HG03039 (cell line): ENCODE results near the gene VPS35L.

Experiments
- ATAC-seq: cut with Tn5 transposase; IDR thresholded peaks from one replicate; pipeline ENCODE4 v1.9.1; 2021; ENCODE audit warnings: mild to moderate bottlenecking, moderate library complexity; ENCODE audit not compliant: unreplicated experiment

Gene VPS35L

GRCh38 chr16:19555186-19555937, at the start of gene VPS35L:
VPS35L (plus strand) TSS chr16:19555703; CDS start chr16:19555730, 27 bp downstream.
- peak; percentile 87 for ATAC-seq

GRCh38 chr16:19506965-19507364, 48.5 kb upstream of the VPS35L start:
- ATAC-seq, result no peak

DNA sequence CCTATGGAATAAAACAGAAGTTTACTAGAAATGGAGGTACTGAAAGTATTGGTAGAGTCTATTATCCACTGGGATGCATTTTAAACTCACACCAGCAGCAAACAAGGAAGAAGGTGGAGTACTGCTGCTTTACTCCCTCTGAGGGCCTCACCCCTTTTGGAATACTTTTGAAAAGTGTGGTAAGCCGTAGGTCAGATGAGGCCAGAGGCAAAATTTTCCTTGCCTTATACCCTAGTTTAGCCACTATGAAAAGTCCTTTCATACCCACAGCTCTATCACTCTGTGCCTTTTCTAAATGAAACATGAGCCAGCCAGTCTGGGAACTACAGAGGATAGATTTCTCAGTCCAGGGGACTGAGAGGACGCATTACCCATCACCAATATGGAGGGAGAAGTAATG, 47.6 kb upstream of the VPS35L start:
- ATAC-seq, result no peak

DNA sequence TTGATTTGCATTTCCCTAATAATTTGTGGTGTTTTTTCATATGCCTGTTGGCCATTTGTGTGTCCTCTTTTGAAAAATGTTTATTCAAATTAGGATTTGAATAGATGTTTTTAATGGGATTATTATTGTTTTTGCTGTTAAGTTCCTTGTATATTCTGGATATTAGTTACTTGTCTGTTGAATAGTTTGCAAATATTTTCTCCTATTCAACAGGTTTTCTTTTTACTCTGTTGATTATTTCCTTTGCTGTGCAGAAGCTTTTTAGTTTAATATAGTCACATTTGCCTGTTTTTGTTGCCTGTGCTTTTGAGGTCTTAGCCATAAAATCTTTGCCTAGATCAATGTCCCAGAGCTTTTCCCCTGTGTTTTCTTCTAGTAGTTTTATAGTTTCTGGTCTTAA, 43.2 kb upstream of the VPS35L start:
- ATAC-seq, result no peak

DNA sequence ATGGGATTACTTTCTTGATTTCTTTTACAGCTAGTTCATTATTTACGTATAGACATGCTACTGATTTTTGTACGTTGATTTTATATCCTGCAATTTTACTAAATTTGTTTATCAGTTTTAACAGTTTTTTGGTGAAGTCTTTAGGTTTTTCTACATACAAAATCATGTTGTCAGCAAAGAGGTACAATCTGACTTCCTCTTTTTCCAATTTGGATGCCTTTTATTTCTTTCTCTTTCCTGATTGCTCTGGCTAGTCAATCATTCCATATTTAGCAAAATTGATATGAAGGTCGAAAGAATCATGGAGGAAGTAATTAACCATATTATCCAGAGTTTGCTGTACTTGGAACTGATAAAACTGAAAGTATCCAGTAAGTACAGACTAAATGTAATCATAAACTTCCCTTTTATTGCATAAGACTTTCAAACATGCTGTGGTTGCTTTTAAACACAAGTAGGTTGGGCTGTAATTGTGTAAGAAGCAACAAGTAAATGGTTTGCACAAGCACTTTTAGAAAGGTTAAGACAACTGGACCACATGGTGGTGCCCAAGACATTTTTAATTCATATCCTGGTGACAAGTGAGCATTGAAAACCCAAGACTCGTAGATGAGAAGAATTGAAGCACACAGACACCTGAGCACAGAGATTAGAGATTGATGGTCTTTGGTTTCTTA, 42.0 kb upstream of the VPS35L start:
- no peak for ATAC-seq

GRCh38 chr16:19515757-19516156, 39.7 kb upstream of the VPS35L start:
- no peak for ATAC-seq

GRCh38 chr16:19517424-19518089, 37.9 kb upstream of the VPS35L start:
- ATAC-seq, result no peak

GRCh38 chr16:19518388-19518787, 37.1 kb upstream of the VPS35L start:
- no peak for ATAC-seq

GRCh38 chr16:19520861-19521331, 34.6 kb upstream of the VPS35L start:
- no peak for ATAC-seq

GRCh38 chr16:19521471-19522396, 33.8 kb upstream of the VPS35L start, which contains the start of gene GDE1:
GDE1 (minus strand) TSS chr16:19522098; CDS start chr16:19521964, 134 bp downstream.
- peak; percentile 69 for ATAC-seq

DNA sequence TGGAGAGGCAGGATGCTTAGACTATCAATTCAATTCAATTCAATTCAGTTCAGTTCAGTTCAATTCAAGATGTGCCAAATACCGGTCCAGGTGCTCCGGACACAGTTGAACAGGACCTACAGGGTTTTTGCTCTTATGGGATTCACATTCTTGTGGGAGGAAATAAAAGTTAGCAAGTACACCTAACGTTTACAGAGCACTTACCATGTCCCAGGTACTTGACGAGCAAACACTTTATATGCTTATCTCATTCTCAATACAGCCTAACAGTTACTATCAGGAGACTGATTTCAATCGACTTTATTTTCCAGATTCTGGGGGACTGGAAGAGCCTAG, 33.1 kb upstream of the VPS35L start:
- no peak for ATAC-seq

DNA sequence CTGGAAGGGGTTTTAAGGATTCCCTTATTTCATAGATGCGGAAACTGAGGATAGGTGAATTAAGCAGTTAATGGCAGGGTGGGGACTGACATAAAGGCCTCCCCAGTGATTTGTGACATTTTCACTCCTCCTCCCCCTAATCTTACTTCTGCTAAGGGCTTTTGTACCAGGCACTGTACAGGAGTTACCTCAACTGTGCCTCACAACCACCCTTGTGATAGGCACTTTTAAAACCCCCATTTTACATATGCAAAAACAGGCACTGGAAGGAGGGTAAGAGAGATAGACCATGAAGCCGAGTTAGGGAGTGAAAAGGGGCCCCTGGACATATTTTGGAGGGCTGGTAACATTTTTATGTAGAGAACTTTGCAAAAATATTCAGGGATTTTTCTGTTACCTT, 32.7 kb upstream of the VPS35L start:
- ATAC-seq, result no peak

DNA sequence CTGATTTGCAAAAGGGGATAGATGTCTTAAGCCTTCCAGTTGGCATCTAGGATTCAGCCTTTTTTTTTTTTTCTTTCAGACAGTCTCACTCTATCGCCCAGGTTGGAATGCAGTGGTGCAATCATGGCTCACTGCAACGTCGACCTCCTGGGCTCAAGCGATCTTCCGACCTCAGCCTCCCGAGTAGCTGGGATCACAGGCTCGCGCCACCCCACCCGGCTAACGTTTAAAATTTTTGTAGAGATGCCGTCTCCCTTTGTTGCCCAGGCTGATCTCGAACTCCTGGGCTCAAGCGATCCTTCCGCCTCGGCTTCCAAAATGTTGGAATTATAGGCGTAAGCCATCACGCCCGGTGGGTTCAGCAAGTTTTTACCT, 32.3 kb upstream of the VPS35L start:
- ATAC-seq, result no peak

DNA sequence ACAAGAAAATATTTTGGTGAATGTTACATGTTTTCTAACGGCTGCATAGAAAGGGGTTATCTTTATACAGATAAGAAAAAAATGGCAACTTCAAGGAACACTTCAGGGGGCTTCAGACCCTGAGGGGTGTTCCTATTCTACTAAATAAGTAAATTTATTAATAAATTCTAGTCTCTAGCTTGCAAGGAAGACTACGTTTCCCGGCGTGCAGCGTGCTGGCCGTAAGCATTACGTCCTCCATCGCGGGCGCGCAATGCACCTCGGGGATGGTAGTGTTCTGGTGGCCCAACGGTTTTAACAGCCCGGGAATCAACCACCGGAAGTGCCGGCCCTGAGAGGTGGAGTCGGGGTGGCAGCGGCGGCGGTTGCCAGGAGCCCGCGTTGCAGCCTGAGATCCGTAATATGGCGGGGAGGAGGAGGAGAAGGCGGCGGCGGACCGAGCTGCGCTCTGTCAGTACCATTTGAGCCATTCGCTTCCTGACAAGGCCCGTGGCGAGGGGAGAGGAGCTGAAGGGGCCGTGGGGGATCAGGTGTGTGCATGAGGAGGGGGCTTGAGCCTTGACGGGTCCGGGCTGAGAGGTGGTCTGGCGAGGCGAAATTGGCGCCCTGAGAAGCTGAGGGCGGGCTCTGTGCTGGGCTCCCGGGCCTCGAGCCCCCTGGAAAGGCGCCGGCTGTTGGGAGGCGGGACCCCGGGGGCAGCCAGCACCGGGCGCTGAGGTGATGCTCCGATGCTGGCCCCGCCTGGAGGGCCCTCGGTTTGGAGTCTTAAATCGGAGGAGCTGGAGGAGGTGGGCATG, 31.7 kb upstream of the VPS35L start, which contains the start of gene CCP110:
Gene CCP110, plus strand, starts transcription at position 384 of the 797 bp plus-strand sequence. CDS start 3,940 bp downstream, outside the sequence.
- peak; percentile 74 for ATAC-seq

DNA sequence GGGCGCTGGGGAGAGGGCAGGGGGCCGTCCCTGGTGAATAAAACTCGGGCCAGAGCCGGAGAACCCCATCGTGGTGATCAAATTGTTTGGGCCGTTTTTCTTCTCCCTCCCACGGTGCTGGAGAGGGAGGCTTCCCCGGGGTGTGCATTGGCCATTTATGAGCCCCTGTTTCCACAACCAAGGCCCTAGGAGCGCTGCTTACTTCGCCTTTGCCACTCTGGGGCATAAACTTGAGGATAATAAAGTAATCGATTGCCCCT, 31.2 kb upstream of the VPS35L start:
- ATAC-seq, result no peak

- ATAC-seq, result no peak
Observed at GRCh38 chr16:19524616-19525384, 30.7 kb upstream of the VPS35L start.

- ATAC-seq, result no peak
Observed at GRCh38 chr16:19525385-19525723, 30.1 kb upstream of the VPS35L start.

DNA sequence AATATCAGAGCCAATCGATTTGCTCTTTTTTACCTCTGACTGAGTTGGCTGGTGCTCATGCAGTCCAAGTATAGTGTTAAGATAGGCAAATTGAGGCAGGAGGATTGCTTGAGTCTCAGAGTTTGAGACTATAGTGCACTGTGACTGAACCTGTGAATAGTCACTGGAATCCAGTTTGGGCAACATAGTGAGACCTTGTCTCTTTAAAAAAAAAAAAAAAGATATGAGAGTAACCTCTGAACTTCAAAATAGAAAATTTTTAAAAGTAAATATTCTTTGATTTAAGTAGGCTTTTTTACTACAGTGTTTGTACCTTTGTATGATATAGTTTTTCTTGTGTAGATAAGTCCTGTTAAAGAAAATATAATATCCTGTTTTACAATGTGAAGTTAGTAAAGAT, 28.3 kb upstream of the VPS35L start:
- ATAC-seq, result no peak

DNA sequence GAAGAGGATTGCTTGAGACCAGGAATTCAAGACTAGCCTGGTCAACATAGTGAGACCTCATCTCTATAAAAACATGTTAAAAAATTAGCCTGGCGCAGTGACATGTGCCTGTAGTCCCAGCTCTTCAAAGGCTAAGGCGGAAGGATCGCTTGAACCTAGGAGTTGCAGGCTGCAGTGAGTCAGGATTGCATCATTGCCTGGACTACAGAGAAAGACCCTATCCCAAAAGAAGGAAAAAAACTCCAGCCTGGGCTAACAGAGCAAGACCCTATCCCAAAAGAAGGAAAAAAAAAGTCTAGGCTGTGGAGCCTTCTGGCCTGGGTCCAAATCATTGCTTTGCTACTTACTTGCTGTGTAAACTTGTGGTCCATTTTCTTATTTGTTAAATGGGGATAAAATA, 26.8 kb upstream of the VPS35L start:
- no peak for ATAC-seq

DNA sequence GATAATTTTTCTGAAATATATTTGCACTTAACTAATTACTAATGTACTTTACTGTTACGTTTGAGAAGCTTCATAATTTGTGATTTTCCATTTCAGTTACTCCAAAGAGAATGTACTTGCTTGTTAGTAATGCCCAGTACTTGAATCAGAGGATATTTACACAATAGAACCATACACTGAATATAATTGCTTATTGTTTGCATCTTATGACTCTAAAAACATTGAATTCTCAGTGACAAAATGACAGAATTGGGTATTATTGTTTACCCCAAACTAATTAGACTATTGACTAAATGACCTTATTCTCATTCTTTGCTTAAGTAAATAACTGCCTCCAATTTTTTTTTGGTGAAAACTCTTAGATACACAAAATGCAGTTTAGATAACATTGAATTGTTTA, 22.9 kb upstream of the VPS35L start:
- no peak for ATAC-seq
